GM12878 (cell line): ENCODE data around the gene ARHGAP22.

ENCODE experiments used
- CTCF ChIP-seq, 3 experiments: IDR thresholded peaks in 2 of 3; conservative IDR thresholded peaks in 1 of 3; 2 replicates each; pipeline ENCODE4 v1.5.1; 2011; ENCODE audit warnings: low read depth in 3 of 3, low read length in 3 of 3, mild to moderate bottlenecking in 3 of 3, control low read depth in 2 of 3, moderate library complexity in 2 of 3, inconsistent platforms in 1 of 3, mixed read lengths in 1 of 3; ENCODE audit not compliant: control insufficient read depth in 2 of 3, insufficient read depth in 1 of 3; ENCODE audit errors: extremely low read depth in 1 of 3
- FOS ChIP-seq: IDR thresholded peaks from 3 replicates; pipeline ENCODE4 v1.6.1; 2011; ENCODE audit warnings: borderline replicate concordance; ENCODE audit not compliant: insufficient read length; ENCODE audit errors: extremely low read depth
- FOXK2 ChIP-seq: fragments of 450-650 bp; IDR thresholded peaks from 2 replicates; pipeline ENCODE4 v1.6.1; 2017; ENCODE audit warnings: mild to moderate bottlenecking, moderate library complexity
- MEF2A ChIP-seq: IDR thresholded peaks from 2 replicates; pipeline ENCODE4 v1.6.1; 2011; ENCODE audit warnings: low read depth, mild to moderate bottlenecking, low read length, moderate library complexity; ENCODE audit not compliant: insufficient read depth
- RELB ChIP-seq: fragments of 450-650 bp; IDR thresholded peaks from 2 replicates; pipeline ENCODE4 v1.6.1; 2017; ENCODE audit warnings: low read depth, mild to moderate bottlenecking, moderate library complexity
- SMC3 ChIP-seq: IDR thresholded peaks from 2 replicates; pipeline ENCODE4 v1.6.1; 2011; ENCODE audit warnings: low read length, improper control_type of control experiment, borderline replicate concordance
- SP1 ChIP-seq: IDR thresholded peaks from one replicate; pipeline ENCODE4 v1.6.1; 2011; ENCODE audit warnings: low read depth, low read length
- TF ChIP-seq, protein P1 (sequence below): IDR thresholded peaks from 2 replicates; pipeline ENCODE4 v1.6.1; 2011; ENCODE audit warnings: low read depth, mild to moderate bottlenecking, low read length, moderate library complexity, borderline replicate concordance; ENCODE audit errors: extremely low read depth

DNA sequence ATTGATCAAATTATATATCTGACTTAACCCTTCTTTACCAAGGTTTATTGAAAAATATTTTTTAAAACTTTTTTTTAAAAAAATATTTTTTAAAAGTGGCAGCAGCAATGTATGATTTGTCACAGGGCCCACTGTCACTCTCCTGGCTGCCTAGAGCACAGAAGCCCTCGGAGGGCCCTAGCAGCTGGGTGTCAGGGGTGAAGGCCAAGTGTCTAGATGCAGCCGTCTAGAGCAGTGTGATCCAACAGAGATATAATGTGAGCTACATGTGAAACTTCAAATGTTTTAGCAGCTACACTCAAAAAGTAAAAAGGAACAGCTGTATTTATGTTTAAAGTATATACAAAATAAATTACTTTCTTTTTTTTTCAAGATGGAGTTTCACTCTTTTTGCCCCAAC is 112.7 kb downstream of the ARHGAP22 start:
- TF ChIP-seq RELB (no peak), FOXK2 (no peak), FOS (no peak), MEF2A (no peak), SMC3 (no peak), CTCF (IDR thresholded peaks at IDR 0.05 in 2 of 3, conservative IDR thresholded peaks at IDR 0.05 in 1 of 3; ENCODE audit: control insufficient read depth in 2 of 3, extremely low read depth in 1 of 3, insufficient read depth in 1 of 3, low read depth in 3 of 3, low read length in 3 of 3) (no peak), SP1 (no peak)
- TF ChIP-seq, protein P1, sequence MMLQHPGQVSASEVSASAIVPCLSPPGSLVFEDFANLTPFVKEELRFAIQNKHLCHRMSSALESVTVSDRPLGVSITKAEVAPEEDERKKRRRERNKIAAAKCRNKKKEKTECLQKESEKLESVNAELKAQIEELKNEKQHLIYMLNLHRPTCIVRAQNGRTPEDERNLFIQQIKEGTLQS: no peak
